Hepatocyte (in vitro differentiated cells): ENCODE results near the gene ULK4.

Experiments
- EZH2 ChIP-seq: fragments of 200-600 bp; sonication (generic); IDR thresholded peaks from 2 replicates; pipeline ENCODE4 v1.6.1; 2016; ENCODE audit warnings: antibody characterized with exemption, mild to moderate bottlenecking, borderline replicate concordance
- TF ChIP-seq, protein P1 (sequence below): fragments of 200-600 bp; sonication (generic); IDR thresholded peaks from 2 replicates; pipeline ENCODE4 v1.5.1; 2016; ENCODE audit warnings: antibody characterized with exemption, mild to moderate bottlenecking; ENCODE audit not compliant: poor library complexity

- TF ChIP-seq, protein P1, sequence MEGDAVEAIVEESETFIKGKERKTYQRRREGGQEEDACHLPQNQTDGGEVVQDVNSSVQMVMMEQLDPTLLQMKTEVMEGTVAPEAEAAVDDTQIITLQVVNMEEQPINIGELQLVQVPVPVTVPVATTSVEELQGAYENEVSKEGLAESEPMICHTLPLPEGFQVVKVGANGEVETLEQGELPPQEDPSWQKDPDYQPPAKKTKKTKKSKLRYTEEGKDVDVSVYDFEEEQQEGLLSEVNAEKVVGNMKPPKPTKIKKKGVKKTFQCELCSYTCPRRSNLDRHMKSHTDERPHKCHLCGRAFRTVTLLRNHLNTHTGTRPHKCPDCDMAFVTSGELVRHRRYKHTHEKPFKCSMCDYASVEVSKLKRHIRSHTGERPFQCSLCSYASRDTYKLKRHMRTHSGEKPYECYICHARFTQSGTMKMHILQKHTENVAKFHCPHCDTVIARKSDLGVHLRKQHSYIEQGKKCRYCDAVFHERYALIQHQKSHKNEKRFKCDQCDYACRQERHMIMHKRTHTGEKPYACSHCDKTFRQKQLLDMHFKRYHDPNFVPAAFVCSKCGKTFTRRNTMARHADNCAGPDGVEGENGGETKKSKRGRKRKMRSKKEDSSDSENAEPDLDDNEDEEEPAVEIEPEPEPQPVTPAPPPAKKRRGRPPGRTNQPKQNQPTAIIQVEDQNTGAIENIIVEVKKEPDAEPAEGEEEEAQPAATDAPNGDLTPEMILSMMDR, result no peak
- TF ChIP-seq EZH2, result no peak
Observed at GRCh38 chr3:41207355-41207754, 754.5 kb downstream of the ULK4 start.
